Measurements from ENCODE around the gene RMRP.

- TF ChIP-seq EZH2phosphoT487 (IDR thresholded peaks at IDR 0.05; ENCODE audit: insufficient read depth, low read depth), result no peak
- no peak for TF ChIP-seq EZH2 (IDR thresholded peaks at IDR 0.05; ENCODE audit: insufficient read depth, poor library complexity, severe bottlenecking)
Observed at GRCh38 chr9:35689542-35690293, 31.9 kb upstream of the RMRP start, which contains the start of gene TPM2.

All from GM23248 (cell line).